Mesothelial cell of epicardium (in vitro differentiated cells): ENCODE results near the gene CAMK2B. TPM values are rescaled to one million over a fixed set of nuclear protein-coding genes. Genes with fewer than 3 reads are reported as not detected.

ENCODE experiments used
- DNase-seq, 2 experiments: peaks; one replicate each; pipeline ENCODE4 v3.0.0; 2021; ENCODE audit warnings: low spot score in 2 of 2; ENCODE audit not compliant: unreplicated experiment in 2 of 2
- H3K27ac Mint-ChIP-seq: 2 replicates; pipeline ENCODE4 v1.8.0; 2021; ENCODE audit warnings: mixed read lengths
- H3K27me3 Mint-ChIP-seq: 2 replicates; pipeline ENCODE4 v1.8.0; 2021; ENCODE audit warnings: low read depth, mixed read lengths
- H3K36me3 Mint-ChIP-seq: 2 replicates; pipeline ENCODE4 v1.8.0; 2021; ENCODE audit warnings: mixed read lengths
- H3K4me1 Mint-ChIP-seq: 2 replicates; pipeline ENCODE4 v1.8.0; 2021; ENCODE audit warnings: mixed read lengths
- H3K4me3 Mint-ChIP-seq: 2 replicates; pipeline ENCODE4 v1.8.0; 2021; ENCODE audit warnings: mild to moderate bottlenecking, moderate library complexity, mixed read lengths
- H3K9me3 Mint-ChIP-seq: 2 replicates; pipeline ENCODE4 v1.8.0; 2021; ENCODE audit warnings: mixed read lengths
- total RNA-seq: library from RNA; stranded (reverse); gene quantifications from 3 replicates; pipeline ENCODE4 v1.2.1, GENCODE V29; 2021
- TF ChIP-seq, protein P1 (sequence below): fragments of 200-600 bp; sonication (generic); IDR thresholded peaks from one replicate; pipeline ENCODE4 v1.5.0; 2021; ENCODE audit warnings: antibody characterized with exemption; ENCODE audit not compliant: unreplicated experiment

CAMK2B gene
- total RNA-seq, 1 donor from 2014 or later, result 1.8 TPM

DNA sequence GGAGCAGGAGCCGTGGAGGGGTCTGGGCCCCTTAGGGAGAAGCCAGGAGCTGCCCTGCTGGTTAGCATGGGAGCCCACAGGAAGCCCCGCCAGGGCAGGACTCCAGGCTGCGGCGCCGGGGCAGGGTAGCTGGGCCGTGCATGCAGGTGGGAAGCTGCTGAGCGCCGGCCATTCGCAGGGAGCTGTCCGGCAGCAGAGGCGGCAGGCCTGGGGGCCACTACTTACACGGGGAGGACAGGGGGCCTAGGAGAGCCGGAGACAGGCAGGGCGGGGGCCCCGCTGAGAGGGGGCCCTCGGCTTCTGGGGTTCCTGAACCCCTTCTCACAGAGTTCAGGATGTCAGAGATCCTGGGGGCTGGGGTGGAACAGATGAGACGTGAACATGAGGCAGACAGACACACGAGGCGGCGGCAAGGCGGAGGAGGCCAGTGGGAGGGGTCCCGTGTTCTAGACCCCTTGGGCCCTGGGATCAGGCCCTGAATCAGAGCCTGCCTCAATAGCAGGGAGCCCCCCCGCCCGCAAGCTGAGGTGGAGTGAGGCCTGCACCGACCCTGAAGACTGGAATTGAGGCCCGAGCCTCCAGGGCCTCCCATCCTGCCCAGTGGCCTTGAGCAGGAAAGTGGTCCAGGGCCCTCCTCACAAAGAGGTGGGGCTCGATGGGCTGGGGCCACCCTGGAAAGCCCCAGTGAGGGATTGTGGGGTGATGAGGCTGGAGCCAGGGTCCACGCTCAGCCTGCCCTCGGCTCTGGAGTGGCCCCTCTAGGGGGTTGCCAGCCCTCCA lies 96.6 kb downstream of the CAMK2B start:
- Mint-ChIP-seq H3K4me3 (no peak overlapping the region), H3K27ac (no peak overlapping the region)

DNA sequence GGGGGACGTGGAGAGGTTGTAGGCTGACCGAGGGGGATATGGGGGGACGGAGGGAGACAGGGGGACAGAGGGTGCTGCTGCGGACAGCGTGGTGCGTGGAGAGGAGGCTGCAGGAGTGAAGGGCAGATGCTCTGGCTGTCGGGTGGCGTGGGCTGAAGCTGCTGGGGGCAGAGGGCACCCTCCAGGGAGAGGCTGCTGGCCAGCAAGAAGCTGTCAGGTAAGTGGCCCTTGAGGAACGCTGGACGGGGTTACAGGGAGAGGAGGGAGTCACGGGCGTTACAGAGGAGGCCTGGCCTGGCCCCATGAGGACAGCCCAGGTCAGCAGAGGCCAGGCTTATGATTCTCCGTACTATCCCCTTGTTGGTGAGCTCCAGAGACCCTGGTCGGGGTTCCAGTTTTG lies 97.5 kb downstream of the CAMK2B start:
- no peak overlapping the region for H3K27ac Mint-ChIP-seq
- H3K36me3 Mint-ChIP-seq, result no peaks in the 10 kb centered on the region
- H3K4me3 Mint-ChIP-seq, result no peak overlapping the region
- TF ChIP-seq, protein P1, sequence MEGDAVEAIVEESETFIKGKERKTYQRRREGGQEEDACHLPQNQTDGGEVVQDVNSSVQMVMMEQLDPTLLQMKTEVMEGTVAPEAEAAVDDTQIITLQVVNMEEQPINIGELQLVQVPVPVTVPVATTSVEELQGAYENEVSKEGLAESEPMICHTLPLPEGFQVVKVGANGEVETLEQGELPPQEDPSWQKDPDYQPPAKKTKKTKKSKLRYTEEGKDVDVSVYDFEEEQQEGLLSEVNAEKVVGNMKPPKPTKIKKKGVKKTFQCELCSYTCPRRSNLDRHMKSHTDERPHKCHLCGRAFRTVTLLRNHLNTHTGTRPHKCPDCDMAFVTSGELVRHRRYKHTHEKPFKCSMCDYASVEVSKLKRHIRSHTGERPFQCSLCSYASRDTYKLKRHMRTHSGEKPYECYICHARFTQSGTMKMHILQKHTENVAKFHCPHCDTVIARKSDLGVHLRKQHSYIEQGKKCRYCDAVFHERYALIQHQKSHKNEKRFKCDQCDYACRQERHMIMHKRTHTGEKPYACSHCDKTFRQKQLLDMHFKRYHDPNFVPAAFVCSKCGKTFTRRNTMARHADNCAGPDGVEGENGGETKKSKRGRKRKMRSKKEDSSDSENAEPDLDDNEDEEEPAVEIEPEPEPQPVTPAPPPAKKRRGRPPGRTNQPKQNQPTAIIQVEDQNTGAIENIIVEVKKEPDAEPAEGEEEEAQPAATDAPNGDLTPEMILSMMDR, result no peak
- no peaks in the 10 kb centered on the region for H3K9me3 Mint-ChIP-seq
- H3K27me3 Mint-ChIP-seq, result peaks cover 4% of the 10 kb centered on the region
- DNase-seq, result no peak
- H3K4me1 Mint-ChIP-seq, result peaks cover 2% of the 10 kb centered on the region

More for the DNA sequence above, 96.6 kb downstream of the CAMK2B start:
- TF ChIP-seq, protein P1, result no peak
- Mint-ChIP-seq H3K36me3 (no peaks in the 10 kb centered on the region), H3K9me3 (no peaks in the 10 kb centered on the region), H3K27me3 (peaks cover 4% of the 10 kb centered on the region), H3K4me1 (peaks cover 1% of the 10 kb centered on the region)
- no peak for DNase-seq

DNA sequence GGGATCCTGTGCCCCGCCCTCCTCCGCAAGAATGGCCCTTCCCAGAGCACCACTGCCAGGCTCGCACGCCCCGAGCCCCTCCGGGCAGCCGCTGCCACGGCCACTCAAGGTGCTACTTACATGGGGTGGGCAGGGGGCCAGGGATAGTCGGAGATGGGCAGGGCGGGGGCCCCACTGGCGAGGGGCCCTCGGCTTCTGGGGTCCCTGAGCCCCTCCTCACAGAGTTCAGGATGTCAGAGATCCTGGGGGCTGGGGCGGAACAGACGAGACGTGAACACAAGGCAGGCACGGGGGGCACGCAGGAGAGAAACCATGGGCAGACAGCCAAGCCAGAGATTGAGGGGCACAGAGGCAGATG lies 99.0 kb downstream of the CAMK2B start:
- Mint-ChIP-seq H3K27me3 (peaks cover 4% of the 10 kb centered on the region), H3K4me3 (no peak overlapping the region), H3K4me1 (peaks cover 2% of the 10 kb centered on the region), H3K27ac (no peak overlapping the region), H3K36me3 (no peaks in the 10 kb centered on the region), H3K9me3 (no peaks in the 10 kb centered on the region)
- TF ChIP-seq, protein P1, result no peak
- DNase-seq, result no peak

DNA sequence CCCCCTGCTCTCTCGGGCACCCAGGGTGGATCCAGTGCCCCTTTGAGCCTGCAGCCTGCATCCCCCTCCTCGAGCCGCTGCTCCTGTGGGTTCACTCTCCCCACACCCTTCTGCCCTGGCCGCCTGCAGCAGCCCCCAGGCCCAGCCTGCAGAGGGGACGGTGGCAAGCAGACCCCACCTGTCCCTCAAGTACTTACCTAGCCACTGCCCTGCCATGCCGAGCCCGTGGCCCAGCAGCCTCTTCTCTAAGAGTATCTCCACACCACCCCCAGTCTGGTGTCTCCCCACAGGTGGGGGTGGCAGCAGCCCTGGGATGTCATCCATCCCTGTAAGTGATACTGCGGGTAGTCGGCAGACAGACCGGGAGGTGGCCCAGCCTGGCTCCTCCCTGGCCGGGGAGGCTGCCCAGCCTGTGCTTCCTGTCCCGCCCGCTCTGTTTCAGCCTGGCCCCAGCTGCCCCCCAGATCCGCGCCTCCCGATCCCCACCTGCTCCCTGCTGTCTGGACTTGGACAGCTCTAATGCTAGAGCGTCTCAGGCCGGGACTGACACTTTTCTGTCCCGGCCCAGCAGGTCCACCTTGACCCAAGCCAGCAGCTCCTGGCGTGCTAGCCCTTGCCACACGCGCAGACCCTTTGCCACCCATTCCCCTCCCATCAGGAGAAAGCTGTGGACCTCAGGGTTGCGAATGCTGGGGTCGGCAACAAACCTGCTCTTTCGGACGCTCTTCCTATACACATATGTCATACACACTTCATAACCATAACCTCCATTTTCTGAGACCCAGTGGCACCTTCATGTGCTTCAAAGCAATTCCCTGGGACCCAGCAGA lies 99.6 kb downstream of the CAMK2B start:
- no peaks in the 10 kb centered on the region for H3K9me3 Mint-ChIP-seq
- TF ChIP-seq, protein P1, result no peak
- H3K4me3 Mint-ChIP-seq, result no peak overlapping the region
- H3K36me3 Mint-ChIP-seq, result no peaks in the 10 kb centered on the region
- peaks cover 2% of the 10 kb centered on the region for H3K4me1 Mint-ChIP-seq
- H3K27me3 Mint-ChIP-seq, result peaks cover 4% of the 10 kb centered on the region
- no peak overlapping the region for H3K27ac Mint-ChIP-seq
- no peak for DNase-seq

DNA sequence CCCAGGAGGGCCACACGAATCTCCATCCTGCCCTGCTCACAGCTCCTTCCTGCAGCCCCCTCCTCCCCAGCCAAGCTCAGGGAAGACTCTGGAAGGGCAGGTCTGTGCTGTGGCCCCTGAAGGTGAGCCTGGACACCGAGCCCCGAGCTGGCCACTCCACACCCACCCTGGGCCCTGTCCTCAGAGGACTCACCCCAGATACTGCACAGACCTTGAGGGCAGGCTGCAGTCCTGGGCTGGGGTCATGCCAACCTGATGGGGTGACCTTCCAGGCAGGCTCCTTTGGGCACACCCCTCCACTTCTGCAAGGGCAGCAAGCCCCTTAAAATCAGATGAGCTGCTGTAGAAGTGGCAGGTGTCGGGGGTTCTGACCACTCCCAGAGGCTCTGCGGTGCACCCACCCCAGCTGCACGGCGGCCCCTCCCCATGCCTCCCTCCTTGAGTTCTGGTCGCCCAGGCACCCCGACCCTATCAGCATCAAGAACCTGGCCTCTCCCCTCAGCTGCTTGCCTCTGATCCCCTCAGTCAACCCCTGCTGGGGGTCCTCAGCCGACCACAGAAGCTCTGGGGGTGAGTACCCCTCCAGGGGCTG lies 100.3 kb downstream of the CAMK2B start:
- Mint-ChIP-seq H3K9me3 (no peaks in the 10 kb centered on the region), H3K4me3 (no peak overlapping the region), H3K27ac (no peak overlapping the region), H3K4me1 (peaks cover 2% of the 10 kb centered on the region), H3K36me3 (no peaks in the 10 kb centered on the region), H3K27me3 (peaks cover 4% of the 10 kb centered on the region)
- TF ChIP-seq, protein P1, result no peak
- DNase-seq, result no peak
